ENCODE measurements around the gene CYP2J2. TPM values are rescaled to one million over a fixed set of nuclear protein-coding genes. Genes with fewer than 3 reads are reported as not detected.
"Not testable (repeated sequence)": the region's sequence is repeated elsewhere in the genome, so short reads cannot be mapped to it uniquely, and the experiment has no call there.

The CYP2J2 gene
- total RNA-seq, 1 donor from 2014 or later = 2.7 TPM

DNA sequence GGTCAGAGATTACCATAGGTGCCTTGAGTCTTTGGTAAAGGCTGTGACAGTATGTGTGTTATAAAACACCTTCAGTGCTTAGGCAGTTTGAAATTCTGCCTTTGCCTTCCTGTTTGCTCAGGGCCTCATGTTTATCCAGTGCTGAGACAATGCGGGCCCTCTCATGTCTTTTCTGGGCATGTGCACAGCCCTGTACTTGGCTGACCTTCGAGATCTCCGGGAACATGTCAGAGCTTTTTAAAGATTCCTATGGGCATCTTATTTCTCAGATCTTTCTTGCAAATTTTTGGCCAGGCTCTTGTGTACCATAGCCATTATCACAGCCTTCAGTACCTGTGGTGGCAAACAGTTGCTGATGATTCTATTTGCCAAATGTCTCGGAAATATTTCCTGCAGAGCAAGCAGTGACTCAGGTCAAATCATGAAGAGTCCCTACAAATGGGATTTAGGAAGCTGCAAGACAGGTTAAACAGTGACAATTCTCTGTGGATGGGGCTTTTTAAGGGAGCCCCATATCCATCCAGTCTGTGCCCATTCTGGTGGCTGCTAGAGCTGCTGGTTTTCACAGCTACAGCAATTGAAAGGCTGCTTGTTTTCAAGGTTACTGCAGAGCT is 69.7 kb downstream of the CYP2J2 start:
- no peaks in the 10 kb centered on the region for H3K4me1 ChIP-seq
- H3K9me3 ChIP-seq = no peaks in the 10 kb centered on the region
- TF ChIP-seq, protein P1, sequence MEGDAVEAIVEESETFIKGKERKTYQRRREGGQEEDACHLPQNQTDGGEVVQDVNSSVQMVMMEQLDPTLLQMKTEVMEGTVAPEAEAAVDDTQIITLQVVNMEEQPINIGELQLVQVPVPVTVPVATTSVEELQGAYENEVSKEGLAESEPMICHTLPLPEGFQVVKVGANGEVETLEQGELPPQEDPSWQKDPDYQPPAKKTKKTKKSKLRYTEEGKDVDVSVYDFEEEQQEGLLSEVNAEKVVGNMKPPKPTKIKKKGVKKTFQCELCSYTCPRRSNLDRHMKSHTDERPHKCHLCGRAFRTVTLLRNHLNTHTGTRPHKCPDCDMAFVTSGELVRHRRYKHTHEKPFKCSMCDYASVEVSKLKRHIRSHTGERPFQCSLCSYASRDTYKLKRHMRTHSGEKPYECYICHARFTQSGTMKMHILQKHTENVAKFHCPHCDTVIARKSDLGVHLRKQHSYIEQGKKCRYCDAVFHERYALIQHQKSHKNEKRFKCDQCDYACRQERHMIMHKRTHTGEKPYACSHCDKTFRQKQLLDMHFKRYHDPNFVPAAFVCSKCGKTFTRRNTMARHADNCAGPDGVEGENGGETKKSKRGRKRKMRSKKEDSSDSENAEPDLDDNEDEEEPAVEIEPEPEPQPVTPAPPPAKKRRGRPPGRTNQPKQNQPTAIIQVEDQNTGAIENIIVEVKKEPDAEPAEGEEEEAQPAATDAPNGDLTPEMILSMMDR (IDR thresholded peaks at IDR 0.05) = no peak
- no peaks in the 10 kb centered on the region for H3K36me3 ChIP-seq
- no peak overlapping the region for H3K4me3 ChIP-seq
- DNase-seq (peak; percentile 20), ATAC-seq (peak; percentile 62 to 64)
- no peak overlapping the region for H3K27ac ChIP-seq
- no peaks in the 10 kb centered on the region for H3K27me3 ChIP-seq (ENCODE audit: low read depth)
- intact Hi-C loops (cut with DNase I) = no loop called here

- H3K4me1 ChIP-seq; H3K36me3 ChIP-seq; H3K27ac ChIP-seq; DNase-seq; H3K27me3 ChIP-seq (ENCODE audit: low read depth); H3K4me3 ChIP-seq; H3K9me3 ChIP-seq; ATAC-seq; intact Hi-C loops (cut with DNase I): not testable (repeated sequence)
Measured at GRCh38 chr1:59855297-59855696, 71.3 kb downstream of the CYP2J2 start.

GRCh38 chr1:59852117-59852516 is 74.5 kb downstream of the CYP2J2 start:
- TF ChIP-seq, protein P1 (IDR thresholded peaks at IDR 0.05) = no peak
- DNase-seq = no peak
- Histone ChIP-seq H3K27me3 (ENCODE audit: low read depth) (no peaks in the 10 kb centered on the region), H3K36me3 (no peaks in the 10 kb centered on the region), H3K27ac (no peak overlapping the region), H3K4me3 (no peak overlapping the region), H3K9me3 (no peaks in the 10 kb centered on the region), H3K4me1 (no peaks in the 10 kb centered on the region)
- no peak for ATAC-seq
- intact Hi-C loops (cut with DNase I) = no loop called here

DNA sequence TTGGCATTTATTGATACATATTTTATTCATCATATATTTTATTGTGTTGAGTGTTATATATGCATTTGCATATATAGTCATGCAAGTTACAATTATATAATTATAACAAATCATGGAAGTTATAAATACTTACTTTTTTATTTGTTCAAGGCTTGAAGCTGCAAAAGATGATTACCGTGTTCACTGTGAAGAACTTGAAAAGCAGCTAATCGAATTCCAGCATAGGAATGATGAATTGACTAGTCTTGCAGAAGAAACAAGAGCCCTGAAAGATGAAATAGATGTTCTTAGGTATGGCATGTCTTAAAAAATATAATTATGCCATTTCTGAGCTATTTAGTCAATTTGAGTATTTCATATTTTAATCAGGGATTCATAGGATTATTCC is 79.7 kb downstream of the CYP2J2 start:
- H3K9me3 ChIP-seq = no peaks in the 10 kb centered on the region
- no peak overlapping the region for H3K27ac ChIP-seq
- peaks cover 6% of the 10 kb centered on the region for H3K36me3 ChIP-seq
- H3K4me3 ChIP-seq = no peak overlapping the region
- no peak for ATAC-seq
- intact Hi-C loops (cut with DNase I) = no loop called here
- TF ChIP-seq, protein P1 (IDR thresholded peaks at IDR 0.05) = no peak
- no peaks in the 10 kb centered on the region for H3K4me1 ChIP-seq
- no peaks in the 10 kb centered on the region for H3K27me3 ChIP-seq (ENCODE audit: low read depth)
- DNase-seq = no peak

GRCh38 chr1:59846209-59846894 is 80.2 kb downstream of the CYP2J2 start:
- Histone ChIP-seq H3K36me3 (peaks cover 6% of the 10 kb centered on the region), H3K27ac (no peak overlapping the region), H3K27me3 (ENCODE audit: low read depth) (no peaks in the 10 kb centered on the region), H3K4me1 (no peaks in the 10 kb centered on the region), H3K4me3 (no peak overlapping the region), H3K9me3 (no peaks in the 10 kb centered on the region)
- intact Hi-C loops (cut with DNase I) = no loop called here
- DNase-seq = no peak
- TF ChIP-seq, protein P1 (IDR thresholded peaks at IDR 0.05) = no peak
- no peak for ATAC-seq

DNA sequence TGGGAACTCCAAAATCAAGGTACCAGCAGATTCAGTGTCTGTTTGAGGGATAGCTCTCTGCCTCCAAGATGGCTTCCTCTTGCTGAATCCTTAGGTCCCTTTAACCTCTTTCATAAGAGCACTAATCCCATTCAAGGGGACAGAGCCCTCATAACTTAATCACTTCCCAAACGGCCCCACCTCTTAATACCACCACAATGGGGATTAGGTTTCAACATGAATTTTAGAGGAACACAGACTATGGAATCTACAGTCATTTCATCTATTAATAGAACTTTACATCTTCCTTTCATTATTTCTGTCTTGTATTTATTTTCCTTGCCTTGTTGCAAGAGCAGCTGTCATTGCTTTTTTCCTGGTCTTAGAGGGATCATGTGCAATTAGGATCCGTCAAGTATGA is 81.5 kb downstream of the CYP2J2 start:
- no peaks in the 10 kb centered on the region for H3K4me1 ChIP-seq
- H3K9me3 ChIP-seq = no peaks in the 10 kb centered on the region
- H3K4me3 ChIP-seq = no peak overlapping the region
- H3K27ac ChIP-seq = no peak overlapping the region
- H3K36me3 ChIP-seq = peaks cover 6% of the 10 kb centered on the region
- TF ChIP-seq, protein P1 (IDR thresholded peaks at IDR 0.05) = no peak
- no peaks in the 10 kb centered on the region for H3K27me3 ChIP-seq (ENCODE audit: low read depth)
- intact Hi-C loops (cut with DNase I) = no loop called here
- DNase-seq (no peak), ATAC-seq (no peak)
